ENCODE measurements around the gene TBX2. TPM values are rescaled to one million over a fixed set of nuclear protein-coding genes. Genes with fewer than 3 reads are reported as not detected.

Gene TBX2
- total RNA-seq, 1 donor from 2014 or later, result 1.7 TPM

- no peak for DNase-seq (ENCODE audit: low read depth)
- H3K4me3 ChIP-seq (ENCODE audit: low read depth, low read length), result no peak overlapping the region
- TF ChIP-seq, protein P1, sequence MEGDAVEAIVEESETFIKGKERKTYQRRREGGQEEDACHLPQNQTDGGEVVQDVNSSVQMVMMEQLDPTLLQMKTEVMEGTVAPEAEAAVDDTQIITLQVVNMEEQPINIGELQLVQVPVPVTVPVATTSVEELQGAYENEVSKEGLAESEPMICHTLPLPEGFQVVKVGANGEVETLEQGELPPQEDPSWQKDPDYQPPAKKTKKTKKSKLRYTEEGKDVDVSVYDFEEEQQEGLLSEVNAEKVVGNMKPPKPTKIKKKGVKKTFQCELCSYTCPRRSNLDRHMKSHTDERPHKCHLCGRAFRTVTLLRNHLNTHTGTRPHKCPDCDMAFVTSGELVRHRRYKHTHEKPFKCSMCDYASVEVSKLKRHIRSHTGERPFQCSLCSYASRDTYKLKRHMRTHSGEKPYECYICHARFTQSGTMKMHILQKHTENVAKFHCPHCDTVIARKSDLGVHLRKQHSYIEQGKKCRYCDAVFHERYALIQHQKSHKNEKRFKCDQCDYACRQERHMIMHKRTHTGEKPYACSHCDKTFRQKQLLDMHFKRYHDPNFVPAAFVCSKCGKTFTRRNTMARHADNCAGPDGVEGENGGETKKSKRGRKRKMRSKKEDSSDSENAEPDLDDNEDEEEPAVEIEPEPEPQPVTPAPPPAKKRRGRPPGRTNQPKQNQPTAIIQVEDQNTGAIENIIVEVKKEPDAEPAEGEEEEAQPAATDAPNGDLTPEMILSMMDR (conservative IDR thresholded peaks at IDR 0.05; ENCODE audit: low read depth, low read length), result no peak
Observed at GRCh38 chr17:61422116-61422799, 22.6 kb downstream of the TBX2 start.

DNA sequence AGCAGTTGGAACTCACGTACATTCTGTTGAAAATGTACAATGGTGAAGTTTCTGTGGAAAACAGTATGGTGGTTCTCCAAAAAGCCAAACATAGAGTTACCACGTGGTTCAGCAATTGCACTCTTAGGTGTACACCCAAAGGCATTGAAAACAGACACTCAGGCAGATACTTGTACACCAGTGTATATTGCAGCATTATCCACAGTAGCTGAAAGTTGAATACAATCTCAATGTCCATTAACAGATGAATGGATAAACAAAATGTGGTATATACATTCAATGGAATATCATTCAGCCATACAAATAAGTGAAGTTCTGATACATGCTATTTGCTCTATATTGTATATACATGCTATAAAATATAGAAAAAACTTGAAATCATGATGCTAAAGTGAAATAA, 23.2 kb downstream of the TBX2 start:
- DNase-seq (ENCODE audit: low read depth), result no peak
- TF ChIP-seq, protein P1 (conservative IDR thresholded peaks at IDR 0.05; ENCODE audit: low read depth, low read length), result no peak
- no peak overlapping the region for H3K4me3 ChIP-seq (ENCODE audit: low read depth, low read length)

DNA sequence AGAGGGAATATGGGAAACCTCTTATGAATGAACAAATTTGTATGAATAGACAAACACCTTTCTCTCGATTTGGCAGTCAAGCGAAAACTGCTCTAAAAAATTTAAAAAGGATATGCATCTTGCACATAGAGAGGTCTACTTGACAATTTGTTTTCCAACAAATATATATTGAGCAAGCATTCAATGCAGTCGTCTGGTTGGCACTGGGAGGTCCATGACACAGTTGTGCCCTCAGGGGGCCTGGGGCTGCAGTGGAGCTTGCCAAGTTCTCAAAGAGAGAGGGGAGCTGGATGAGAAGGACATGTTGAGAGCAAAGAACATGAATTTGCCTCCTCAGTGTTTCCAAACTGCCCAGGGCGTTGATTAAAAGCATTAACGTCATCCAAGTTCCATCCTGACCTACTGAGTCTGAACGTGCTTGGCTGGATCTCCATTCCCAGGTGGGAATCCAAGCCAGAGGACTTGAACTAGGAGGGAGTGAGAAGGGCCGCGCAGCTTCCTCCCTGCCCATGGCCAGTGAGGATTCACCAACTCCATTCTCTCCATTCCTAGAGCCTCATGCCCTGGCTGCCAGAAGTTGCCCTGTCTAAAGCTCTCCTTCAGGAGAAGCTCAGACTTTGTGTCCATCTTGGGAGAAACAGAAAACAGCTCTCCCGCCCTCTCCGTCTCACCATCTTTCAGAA, 24.5 kb downstream of the TBX2 start:
- no peak for DNase-seq (ENCODE audit: low read depth)
- TF ChIP-seq, protein P1 (conservative IDR thresholded peaks at IDR 0.05; ENCODE audit: low read depth, low read length), result no peak
- no peak overlapping the region for H3K4me3 ChIP-seq (ENCODE audit: low read depth, low read length)

- H3K4me3 ChIP-seq (ENCODE audit: low read depth, low read length), result no peak overlapping the region
- TF ChIP-seq, protein P1 (conservative IDR thresholded peaks at IDR 0.05; ENCODE audit: low read depth, low read length), result peak; percentile 26
- DNase-seq (ENCODE audit: low read depth), result no peak
Observed at GRCh38 chr17:61425682-61426481, 26.2 kb downstream of the TBX2 start.

GRCh38 chr17:61426482-61427304, 27.1 kb downstream of the TBX2 start:
- TF ChIP-seq, protein P1 (conservative IDR thresholded peaks at IDR 0.05; ENCODE audit: low read depth, low read length), result peak; percentile 7
- no peak for DNase-seq (ENCODE audit: low read depth)
- H3K4me3 ChIP-seq (ENCODE audit: low read depth, low read length), result no peak overlapping the region

DNA sequence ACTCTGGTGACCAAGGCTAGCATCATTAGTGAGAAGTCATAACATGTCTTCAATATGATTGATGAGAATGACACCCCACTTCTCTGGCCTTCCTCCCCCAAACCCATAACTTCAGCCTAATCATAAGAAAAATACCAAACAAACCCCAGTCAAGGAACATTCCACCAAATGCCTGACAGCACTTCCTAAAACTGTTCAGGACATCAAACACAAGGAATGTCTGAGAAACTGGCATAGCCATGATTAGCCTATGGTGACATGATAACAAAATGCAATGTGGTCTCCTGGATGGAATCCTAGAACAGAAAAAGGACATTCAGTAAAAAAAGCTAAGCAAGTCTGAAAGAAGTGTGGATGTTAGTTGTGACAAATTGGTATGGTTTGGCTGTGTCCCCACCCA, 27.9 kb downstream of the TBX2 start:
- DNase-seq (ENCODE audit: low read depth), result no peak
- TF ChIP-seq, protein P1 (conservative IDR thresholded peaks at IDR 0.05; ENCODE audit: low read depth, low read length), result no peak
- H3K4me3 ChIP-seq (ENCODE audit: low read depth, low read length), result no peak overlapping the region
